Activated CD4-positive, alpha-beta memory T cell treated with anti-CD3 and anti-CD28 coated beads, Interleukin-2, amount 10 ng/mL, durations not matched to agents 7 days and 5 days (primary cell): ENCODE data around the gene PRKCQ. TPM values are rescaled to one million over a fixed set of nuclear protein-coding genes. Genes with fewer than 3 reads are reported as not detected.

Experiments used
- CTCF ChIA-PET: fragments of 350-600 bp; sonication (Branson Sonifier 250); formaldehyde crosslinking; loops from one replicate; lab custom pipeline; 2021; ENCODE audit warnings: antibody characterized with exemption, inconsistent platforms; lab: Charles Lee
- POLR2A ChIA-PET: fragments of 350-600 bp; sonication (Branson Sonifier 250); formaldehyde crosslinking; loops from one replicate; lab custom pipeline; 2021; ENCODE audit warnings: antibody characterized with exemption; lab: Charles Lee
- DNase-seq: peaks from one replicate; pipeline ENCODE4 v3.0.0-alpha.2; 2020
- H3K27ac Mint-ChIP-seq: one replicate; pipeline ENCODE4 v1.8.0; 2021; ENCODE audit warnings: mild to moderate bottlenecking, mixed read lengths
- H3K27me3 Mint-ChIP-seq: one replicate; pipeline ENCODE4 v1.8.0; 2021; ENCODE audit warnings: mixed read lengths
- H3K36me3 Mint-ChIP-seq: one replicate; pipeline ENCODE4 v1.8.0; 2021; ENCODE audit warnings: low read depth, mixed read lengths
- H3K4me1 Mint-ChIP-seq: one replicate; pipeline ENCODE4 v1.8.0; 2021; ENCODE audit warnings: mixed read lengths
- H3K4me3 Mint-ChIP-seq: one replicate; pipeline ENCODE4 v1.8.0; 2021; ENCODE audit warnings: mild to moderate bottlenecking, mixed read lengths
- H3K9me3 Mint-ChIP-seq: one replicate; pipeline ENCODE4 v1.8.0; 2021; ENCODE audit warnings: mixed read lengths
- total RNA-seq, 2 experiments: library from RNA; stranded (reverse); gene quantifications; one replicate each; pipeline ENCODE4 v1.2.3, GENCODE V29; 2021

The PRKCQ gene
- total RNA-seq, 2 experiments from 2014 or later: 69.3 to 70.6 TPM

- no peaks in the 10 kb centered on the region for H3K9me3 Mint-ChIP-seq
- DNase-seq: no peak
- H3K36me3 Mint-ChIP-seq: no peaks in the 10 kb centered on the region
- peaks cover 16% of the 10 kb centered on the region for H3K4me1 Mint-ChIP-seq
- ChIA-PET POLR2A (interaction anchor here (1.6 kb wide), 1 partner anchor 198 kb away, joined by 9 read pairs; the partner anchor contains the start of gene PFKFB3), CTCF (interaction anchor here (0.7 to 4.2 kb wide), 12 partner anchors 10 to 385 kb away, joined by 3 to 105 read pairs (median 16); partner anchors contain the start of gene PFKFB3)
- H3K4me3 Mint-ChIP-seq: no peak overlapping the region
- H3K27me3 Mint-ChIP-seq: peaks cover 10% of the 10 kb centered on the region
- H3K27ac Mint-ChIP-seq: no peak overlapping the region
Measured at GRCh38 chr10:6399879-6400278, 180.2 kb downstream of the PRKCQ start.

GRCh38 chr10:6399231-6399741 is 180.8 kb downstream of the PRKCQ start:
- Mint-ChIP-seq H3K27ac (no peak overlapping the region), H3K4me1 (peaks cover 16% of the 10 kb centered on the region), H3K9me3 (no peaks in the 10 kb centered on the region), H3K4me3 (no peak overlapping the region), H3K36me3 (no peaks in the 10 kb centered on the region), H3K27me3 (peaks cover 7% of the 10 kb centered on the region)
- DNase-seq: no peak
- ChIA-PET CTCF (interaction anchor here (0.8 to 2.8 kb wide), 6 partner anchors 51 to 293 kb away, joined by 3 to 19 read pairs (median 6); partner anchors contain the start of gene PFKFB3), POLR2A (interaction anchor here (1.6 to 1.7 kb wide), 3 partner anchors 51 to 197 kb away, joined by 3 to 9 read pairs (median 7); partner anchors contain the start of gene PFKFB3)

- DNase-seq: no peak
- H3K27me3 Mint-ChIP-seq: peaks cover 7% of the 10 kb centered on the region
- ChIA-PET POLR2A (interaction anchor here (1.6 to 1.7 kb wide), 3 partner anchors 50 to 196 kb away, joined by 3 to 9 read pairs (median 7); partner anchors contain the start of gene PFKFB3), CTCF (interaction anchor here (0.7 to 2.8 kb wide), 9 partner anchors 8 to 292 kb away, joined by 3 to 19 read pairs (median 4); partner anchors contain the start of gene PFKFB3)
- H3K4me3 Mint-ChIP-seq: no peak overlapping the region
- H3K9me3 Mint-ChIP-seq: no peaks in the 10 kb centered on the region
- peaks cover 16% of the 10 kb centered on the region for H3K4me1 Mint-ChIP-seq
- peaks cover under 1% of the 10 kb centered on the region for H3K36me3 Mint-ChIP-seq
- no peak overlapping the region for H3K27ac Mint-ChIP-seq
Measured at GRCh38 chr10:6398399-6398798, 181.7 kb downstream of the PRKCQ start.

- H3K4me3 Mint-ChIP-seq: no peak overlapping the region
- peaks cover 6% of the 10 kb centered on the region for H3K9me3 Mint-ChIP-seq
- peaks cover 13% of the 10 kb centered on the region for H3K36me3 Mint-ChIP-seq
- DNase-seq: no peak
- H3K27ac Mint-ChIP-seq: no peak overlapping the region
- CTCF ChIA-PET: interaction anchor here (1.4 kb wide), 1 partner anchor 10 kb away, joined by 7 read pairs; no protein-coding TSS in a partner anchor
- peaks cover 9% of the 10 kb centered on the region for H3K4me1 Mint-ChIP-seq
- POLR2A ChIA-PET: no interaction called here
- H3K27me3 Mint-ChIP-seq: no peaks in the 10 kb centered on the region
Measured at GRCh38 chr10:6396652-6397051, 183.4 kb downstream of the PRKCQ start.

GRCh38 chr10:6396226-6396625 is 183.8 kb downstream of the PRKCQ start:
- Mint-ChIP-seq H3K27me3 (no peaks in the 10 kb centered on the region), H3K4me3 (no peak overlapping the region), H3K4me1 (peaks cover 7% of the 10 kb centered on the region), H3K9me3 (peaks cover 8% of the 10 kb centered on the region), H3K27ac (no peak overlapping the region), H3K36me3 (peaks cover 17% of the 10 kb centered on the region)
- DNase-seq: no peak
- POLR2A ChIA-PET: no interaction called here
- CTCF ChIA-PET: interaction anchor here (0.6 to 1.4 kb wide), 2 partner anchors 10 to 289 kb away, joined by 3 to 7 read pairs; no protein-coding TSS in a partner anchor

GRCh38 chr10:6395606-6396005 is 184.5 kb downstream of the PRKCQ start:
- no peak overlapping the region for H3K4me3 Mint-ChIP-seq
- peaks cover 15% of the 10 kb centered on the region for H3K9me3 Mint-ChIP-seq
- peaks cover 22% of the 10 kb centered on the region for H3K36me3 Mint-ChIP-seq
- ChIA-PET CTCF (interaction anchor here (0.6 to 1.4 kb wide), 3 partner anchors 11 to 289 kb away, joined by 3 to 7 read pairs (median 3); partner anchors contain the start of gene PFKFB3), POLR2A (no interaction called here)
- H3K27ac Mint-ChIP-seq: no peak overlapping the region
- DNase-seq: no peak
- no peaks in the 10 kb centered on the region for H3K27me3 Mint-ChIP-seq
- H3K4me1 Mint-ChIP-seq: peaks cover 7% of the 10 kb centered on the region

- no peak for DNase-seq
- Mint-ChIP-seq H3K4me1 (peaks cover 2% of the 10 kb centered on the region), H3K27me3 (no peaks in the 10 kb centered on the region), H3K9me3 (peaks cover 24% of the 10 kb centered on the region), H3K36me3 (peaks cover 31% of the 10 kb centered on the region), H3K4me3 (no peak overlapping the region), H3K27ac (no peak overlapping the region)
- ChIA-PET CTCF (interaction anchor here (1.2 kb wide), 1 partner anchor 186 kb away, joined by 3 read pairs; no protein-coding TSS in a partner anchor), POLR2A (no interaction called here)
Measured at GRCh38 chr10:6394084-6394483, 186.0 kb downstream of the PRKCQ start.

- no peak for DNase-seq
- Mint-ChIP-seq H3K4me1 (no peaks in the 10 kb centered on the region), H3K27me3 (no peaks in the 10 kb centered on the region)
Measured at GRCh38 chr10:6393168-6393567, 186.9 kb downstream of the PRKCQ start.

GRCh38 chr10:6390213-6390845 is 189.7 kb downstream of the PRKCQ start:
- no peaks in the 10 kb centered on the region for H3K27me3 Mint-ChIP-seq
- POLR2A ChIA-PET: interaction anchor here (1.4 kb wide), 1 partner anchor 42 kb away, joined by 4 read pairs; no protein-coding TSS in a partner anchor
- H3K9me3 Mint-ChIP-seq: peaks cover 35% of the 10 kb centered on the region
- H3K36me3 Mint-ChIP-seq: peaks cover 36% of the 10 kb centered on the region
- H3K4me3 Mint-ChIP-seq: no peak overlapping the region
- CTCF ChIA-PET: interaction anchor here (5.8 kb wide), 1 partner anchor 12 kb away, joined by 30 read pairs; no protein-coding TSS in a partner anchor
- DNase-seq: no peak
- no peaks in the 10 kb centered on the region for H3K4me1 Mint-ChIP-seq
- no peak overlapping the region for H3K27ac Mint-ChIP-seq

More at GRCh38 chr10:6393168-6393567, 186.9 kb downstream of the PRKCQ start:
- POLR2A ChIA-PET: no interaction called here
- H3K4me3 Mint-ChIP-seq: no peak overlapping the region
- H3K27ac Mint-ChIP-seq: no peak overlapping the region
- peaks cover 31% of the 10 kb centered on the region for H3K36me3 Mint-ChIP-seq
- CTCF ChIA-PET: no interaction called here
- H3K9me3 Mint-ChIP-seq: peaks cover 27% of the 10 kb centered on the region

GRCh38 chr10:6388261-6388893 is 191.7 kb downstream of the PRKCQ start:
- peaks cover 35% of the 10 kb centered on the region for H3K36me3 Mint-ChIP-seq
- peaks cover 35% of the 10 kb centered on the region for H3K9me3 Mint-ChIP-seq
- POLR2A ChIA-PET: interaction anchor here (0.9 to 1.2 kb wide), 3 partner anchors 40 to 186 kb away, joined by 3 to 4 read pairs (median 3); partner anchors contain the start of gene PFKFB3
- H3K4me1 Mint-ChIP-seq: no peaks in the 10 kb centered on the region
- H3K4me3 Mint-ChIP-seq: no peak overlapping the region
- CTCF ChIA-PET: interaction anchor here (1.6 to 5.8 kb wide), 3 partner anchors 10 to 186 kb away, joined by 3 to 30 read pairs (median 6); partner anchors contain the start of gene PFKFB3
- DNase-seq: no peak
- no peak overlapping the region for H3K27ac Mint-ChIP-seq
- H3K27me3 Mint-ChIP-seq: no peaks in the 10 kb centered on the region

- peaks cover 10% of the 10 kb centered on the region for H3K4me1 Mint-ChIP-seq
- DNase-seq: no peak
- ChIA-PET CTCF (interaction anchor here (5.8 kb wide), 1 partner anchor 15 kb away, joined by 30 read pairs; no protein-coding TSS in a partner anchor), POLR2A (no interaction called here)
- H3K36me3 Mint-ChIP-seq: peaks cover 30% of the 10 kb centered on the region
- H3K27me3 Mint-ChIP-seq: no peaks in the 10 kb centered on the region
- H3K9me3 Mint-ChIP-seq: peaks cover 31% of the 10 kb centered on the region
- H3K4me3 Mint-ChIP-seq: no peak overlapping the region
- H3K27ac Mint-ChIP-seq: no peak overlapping the region
Measured at GRCh38 chr10:6386960-6387359, 193.1 kb downstream of the PRKCQ start.

- H3K4me1 Mint-ChIP-seq: peaks cover 13% of the 10 kb centered on the region
- no peaks in the 10 kb centered on the region for H3K27me3 Mint-ChIP-seq
- ChIA-PET POLR2A (no interaction called here), CTCF (interaction anchor here (1.7 kb wide), 1 partner anchor 15 kb away, joined by 8 read pairs; no protein-coding TSS in a partner anchor)
- peaks cover 28% of the 10 kb centered on the region for H3K36me3 Mint-ChIP-seq
- DNase-seq: no peak
- H3K27ac Mint-ChIP-seq: no peak overlapping the region
- peaks cover 29% of the 10 kb centered on the region for H3K9me3 Mint-ChIP-seq
- H3K4me3 Mint-ChIP-seq: no peak overlapping the region
Measured at GRCh38 chr10:6386346-6386745, 193.7 kb downstream of the PRKCQ start.
